NCI-H1417 (cell line): Measurements from ENCODE around the gene PMEL.

Experiments used
- DNase-seq, 3 experiments: peaks; one replicate each; lab custom pipeline; 2025; lab: John Stamatoyannopoulos, UW

Gene PMEL

DNA sequence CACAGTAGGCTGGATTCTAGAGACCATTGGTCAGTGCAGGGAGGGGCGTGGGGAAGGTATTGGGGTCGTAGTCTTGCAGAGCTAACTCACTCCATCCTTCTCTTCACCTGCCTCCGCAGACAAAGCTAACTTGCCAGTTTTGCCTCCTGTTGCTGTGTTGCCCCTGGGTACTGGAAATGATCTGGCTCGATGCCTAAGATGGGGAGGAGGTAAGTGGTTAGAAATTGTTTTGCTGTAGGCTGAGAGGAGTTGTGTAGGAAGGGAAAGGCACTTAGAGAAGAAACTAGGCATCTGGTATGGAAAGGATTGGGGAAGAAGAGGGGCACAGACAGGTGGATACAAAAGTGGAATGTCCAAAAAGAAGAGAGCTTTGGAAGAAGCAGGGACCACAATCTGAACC is 23.8 kb downstream of the PMEL start:
- no peak for DNase-seq

DNA sequence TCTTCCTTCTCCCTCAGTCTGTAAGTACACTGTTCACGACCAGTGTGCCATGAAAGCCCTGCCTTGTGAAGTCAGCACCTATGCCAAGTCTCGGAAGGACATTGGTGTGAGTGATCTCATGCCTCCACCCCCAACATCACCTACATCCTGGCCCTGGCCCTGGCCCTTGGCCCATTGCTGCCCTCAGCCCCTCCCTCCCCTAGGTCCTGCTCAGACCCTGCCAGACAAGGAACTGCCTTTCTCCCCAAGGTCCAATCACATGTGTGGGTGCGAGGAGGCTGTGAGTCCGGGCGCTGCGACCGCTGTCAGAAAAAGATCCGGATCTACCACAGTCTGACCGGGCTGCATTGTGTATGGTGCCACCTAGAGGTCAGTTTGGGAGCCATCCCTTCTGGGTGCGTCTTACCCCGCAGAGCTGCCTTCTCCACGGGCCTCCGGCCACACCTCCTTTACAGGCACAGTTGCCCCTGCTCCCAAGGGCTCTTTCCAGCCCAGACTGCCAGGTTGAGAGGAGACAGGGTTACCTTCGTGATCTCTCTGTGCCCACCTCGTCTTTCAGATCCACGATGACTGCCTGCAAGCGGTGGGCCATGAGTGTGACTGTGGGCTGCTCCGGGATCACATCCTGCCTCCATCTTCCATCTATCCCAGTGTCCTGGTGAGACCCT is 25.6 kb downstream of the PMEL start:
- peak; percentile 82 to 93 (median 84) for DNase-seq

DNA sequence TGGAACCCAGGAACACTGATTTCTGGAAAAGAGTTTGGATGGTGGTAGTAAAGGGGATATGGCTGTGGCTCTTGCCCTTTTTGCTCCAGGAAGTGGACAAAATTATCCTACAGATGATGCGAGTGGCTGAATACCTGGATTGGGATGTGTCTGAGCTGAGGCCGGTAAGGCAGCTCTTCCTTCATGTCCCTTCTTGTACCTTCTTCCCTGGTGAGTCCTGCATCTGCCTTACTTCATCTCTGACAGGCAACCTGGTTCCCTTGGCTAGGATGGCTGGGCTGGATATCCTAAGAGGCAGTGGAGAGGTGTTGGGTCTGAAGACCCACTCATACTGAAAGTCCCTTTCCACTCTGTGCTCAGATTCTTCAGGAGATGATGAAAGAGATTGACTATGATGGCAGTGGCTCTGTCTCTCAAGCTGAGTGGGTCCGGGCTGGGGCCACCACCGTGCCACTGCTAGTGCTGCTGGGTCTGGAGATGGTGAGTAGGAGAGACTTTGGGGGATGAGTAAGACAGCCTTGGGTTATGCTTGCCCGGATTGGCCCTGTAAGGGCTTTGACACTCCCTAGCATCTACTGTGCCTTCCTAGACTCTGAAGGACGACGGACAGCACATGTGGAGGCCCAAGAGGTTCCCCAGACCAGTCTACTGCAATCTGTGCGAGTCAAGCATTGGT is 26.9 kb downstream of the PMEL start:
- DNase-seq, result no peak

DNA sequence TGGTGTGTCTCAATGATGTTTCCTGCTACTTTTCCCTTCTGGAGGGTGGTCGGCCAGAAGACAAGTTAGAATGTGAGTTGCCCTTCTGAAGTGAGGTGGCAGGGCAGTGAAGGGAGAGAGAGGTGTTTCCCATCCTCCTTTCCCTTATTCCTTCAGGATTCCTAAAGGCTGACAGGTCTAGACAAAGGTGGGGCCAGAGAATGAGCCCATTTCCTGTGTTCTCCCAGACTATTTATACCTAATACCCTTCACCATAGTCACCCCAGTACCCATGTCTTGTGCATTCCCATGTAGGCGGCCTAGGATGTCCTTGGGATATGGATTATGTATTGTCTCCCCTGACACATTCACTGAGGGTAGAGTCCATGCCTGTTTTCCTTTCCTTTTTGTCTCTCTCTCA is 27.9 kb downstream of the PMEL start:
- DNase-seq, result no peak

DNA sequence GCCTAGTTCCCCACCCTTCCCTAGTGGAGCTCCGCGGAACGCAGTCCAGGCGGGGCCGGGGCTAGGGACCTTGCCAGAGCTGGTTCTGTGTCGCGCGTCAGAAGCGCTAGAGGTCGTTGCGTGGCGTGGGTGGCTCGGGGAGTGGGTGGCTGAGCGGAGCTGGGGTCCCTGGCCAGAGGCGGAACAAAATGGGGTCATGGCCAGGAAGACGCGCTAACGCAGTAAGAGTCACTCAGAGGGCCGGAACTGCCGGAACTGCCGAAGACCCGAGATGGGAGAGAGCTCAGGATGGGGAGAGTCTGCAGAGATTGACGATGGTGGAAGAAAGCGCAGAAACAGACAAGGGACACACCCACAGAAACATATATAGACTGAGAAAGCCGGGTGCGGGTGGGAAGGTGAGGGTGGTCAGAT is 30.1 kb downstream of the PMEL start:
- DNase-seq, result no peak

DNA sequence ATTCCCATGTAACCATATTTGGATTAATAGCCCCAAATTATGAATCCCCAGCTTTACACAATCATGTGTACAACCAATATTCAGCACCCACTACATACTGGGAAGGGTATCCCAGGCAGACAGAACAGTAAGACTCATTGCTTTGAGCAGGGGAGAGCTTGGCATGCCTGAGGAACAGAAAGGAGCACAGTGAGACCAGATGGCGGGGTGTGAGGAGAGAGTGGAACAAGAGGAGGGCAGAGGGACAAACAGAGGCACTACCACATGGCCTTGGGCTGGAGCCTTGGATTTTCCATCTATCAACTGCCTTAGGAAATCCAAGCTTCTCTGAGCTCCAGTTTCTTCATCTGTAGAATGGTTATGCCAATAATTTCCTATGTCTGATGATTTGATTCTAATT is 31.1 kb downstream of the PMEL start:
- no peak for DNase-seq

DNA sequence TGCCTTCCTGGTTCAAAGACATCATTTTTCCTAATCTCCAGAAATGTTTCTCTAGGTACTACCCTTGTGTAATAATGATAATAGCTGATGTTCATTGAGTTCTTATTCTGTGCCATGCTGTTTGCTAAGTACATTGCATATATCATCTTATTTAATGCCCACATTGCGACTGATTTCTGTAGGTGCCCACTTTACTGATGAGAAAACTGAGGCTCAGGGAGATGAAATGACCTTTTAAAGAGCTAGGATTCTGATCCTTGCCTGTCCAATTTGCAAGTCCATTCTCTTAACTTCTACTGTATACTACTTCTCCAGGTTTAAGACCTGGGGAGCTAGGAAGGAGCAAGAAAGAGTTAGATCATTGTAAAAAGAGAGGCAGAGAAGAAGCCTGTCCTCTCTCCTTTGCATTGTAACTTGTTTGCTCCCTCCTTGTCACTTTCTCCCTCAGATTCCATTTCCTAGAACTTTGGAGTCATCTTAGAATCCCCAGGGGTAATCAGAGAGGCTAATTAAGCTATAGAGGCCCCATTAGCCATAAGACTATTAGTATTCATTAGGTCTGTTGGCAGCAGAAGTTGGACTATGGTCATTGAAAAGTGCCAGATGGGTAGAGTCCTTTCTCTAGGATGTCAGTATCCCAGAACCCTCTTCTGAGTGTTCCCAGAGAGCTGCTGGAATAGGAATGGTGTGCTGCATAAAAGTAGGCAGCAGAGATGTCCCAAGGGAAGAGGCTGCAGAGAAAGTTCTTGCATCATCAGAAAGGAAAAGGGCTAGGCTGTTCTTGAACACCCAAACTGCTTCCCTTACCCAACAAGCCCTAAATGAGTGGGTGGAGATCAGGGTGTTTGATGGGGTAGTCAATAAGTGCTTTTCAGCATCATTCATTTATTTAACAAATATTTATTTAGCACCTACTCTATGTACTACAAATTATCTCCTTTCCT is 31.8 kb downstream of the PMEL start:
- no peak for DNase-seq

DNA sequence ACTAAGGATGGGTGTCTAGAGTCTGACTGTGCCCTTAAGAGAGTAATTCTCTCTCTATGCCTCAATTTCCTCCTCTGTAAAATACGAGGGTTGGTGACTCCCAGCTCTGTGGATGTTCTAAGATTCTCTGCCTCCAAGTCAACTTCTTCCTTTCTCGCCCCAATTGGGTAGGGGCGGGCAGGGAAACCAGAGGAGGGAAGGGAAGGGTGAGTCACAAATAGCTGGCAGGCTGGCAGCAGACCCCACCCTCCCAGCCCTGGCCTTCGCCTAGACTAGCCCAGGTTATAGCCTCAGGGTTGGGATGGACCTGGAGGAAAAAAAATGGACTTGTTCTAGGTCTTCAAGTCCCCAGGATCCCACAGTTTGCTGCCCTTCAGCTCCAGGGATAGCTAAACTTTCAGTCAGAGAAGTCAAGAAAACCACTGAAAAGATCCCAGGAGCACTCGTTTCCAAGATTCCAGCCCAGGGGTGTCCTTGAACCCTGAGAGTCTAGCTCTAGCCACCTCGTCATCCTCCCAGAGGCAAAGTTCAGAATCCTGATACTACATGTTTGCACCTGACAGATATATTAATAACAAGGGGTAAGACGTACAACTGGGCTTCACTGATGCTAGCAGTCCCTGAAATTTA is 32.6 kb downstream of the PMEL start:
- peak in 1 of 3 experiments; percentile 20 for DNase-seq

DNA sequence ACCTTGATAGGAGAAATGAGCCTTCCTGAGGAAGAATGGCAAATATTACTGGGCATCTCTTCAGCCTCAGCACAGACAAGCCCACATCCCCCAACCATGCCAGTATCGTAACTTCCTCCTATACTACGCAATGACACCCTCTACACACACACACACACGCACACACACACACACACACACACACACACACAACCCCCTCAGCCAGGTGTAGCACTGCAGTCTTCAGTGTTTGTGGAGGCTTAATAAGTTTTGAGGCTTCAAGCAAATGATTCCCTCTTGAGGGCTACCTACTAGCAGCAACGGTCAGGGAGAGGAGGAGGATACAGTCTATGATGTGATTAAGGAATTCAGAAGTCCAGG is 33.3 kb downstream of the PMEL start:
- peak in 1 of 3 experiments; percentile 48 for DNase-seq

DNA sequence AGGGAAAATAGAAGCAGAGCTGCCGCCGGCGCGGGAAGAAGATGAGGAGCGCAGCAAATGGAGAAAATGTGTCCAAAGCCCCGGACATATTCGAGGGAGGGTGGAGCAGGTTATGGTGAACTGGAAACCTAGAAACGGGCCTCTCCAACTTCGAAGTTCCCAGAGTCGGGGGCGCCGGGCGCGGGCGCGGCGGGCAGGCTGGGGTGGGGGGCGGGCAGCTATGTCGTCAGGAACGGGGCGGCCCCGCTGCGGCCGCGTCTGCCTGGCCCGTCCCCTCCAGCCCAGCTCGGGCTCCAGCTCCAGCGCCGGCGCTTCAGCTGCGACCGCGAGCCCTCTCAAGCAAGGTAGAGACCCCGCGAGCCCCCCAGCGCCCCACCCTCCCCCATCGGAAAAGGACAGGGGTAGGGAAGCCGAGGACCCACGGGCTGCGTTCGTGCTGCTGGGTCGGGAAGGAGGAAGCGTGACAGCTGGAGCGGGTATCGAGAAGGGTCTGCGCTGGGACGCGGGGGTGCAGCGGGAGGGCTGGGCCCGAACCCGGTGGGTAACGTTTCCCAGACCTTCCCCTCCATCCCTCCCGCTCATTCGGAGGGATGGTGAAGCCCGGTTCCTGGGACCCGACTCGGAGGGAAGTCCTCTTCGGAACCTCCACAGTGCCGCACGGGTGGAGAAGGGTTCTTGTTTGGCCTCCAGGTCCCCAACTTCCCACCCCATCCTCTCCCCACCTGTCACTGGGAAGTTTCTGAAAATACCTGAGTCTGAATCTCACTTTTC is 33.9 kb downstream of the PMEL start:
- peak in 2 of 3 experiments; percentile 41 to 49 for DNase-seq

DNA sequence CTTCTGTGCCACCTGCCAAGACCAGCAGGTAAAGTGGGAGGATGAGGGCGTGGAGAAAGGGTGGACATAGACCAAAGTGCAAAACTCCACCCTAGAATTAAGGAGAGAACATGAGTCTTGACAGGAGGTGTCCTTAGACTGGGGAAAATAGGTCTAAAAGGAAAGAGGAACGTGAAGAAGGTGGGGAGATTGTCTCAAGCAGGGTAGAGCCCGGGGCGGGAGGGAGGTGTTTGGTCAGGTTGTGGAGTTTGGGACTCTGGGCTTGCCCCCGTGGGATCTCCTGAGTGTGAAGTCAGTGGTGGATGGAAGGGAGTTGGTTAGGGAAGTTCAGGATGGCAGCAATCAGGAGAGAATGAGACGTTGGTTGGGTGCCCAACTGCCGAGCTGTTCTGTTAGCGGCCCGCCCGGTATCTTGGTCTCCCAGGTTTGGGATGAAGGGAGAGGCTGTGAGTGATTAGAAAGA is 34.5 kb downstream of the PMEL start:
- peak in 1 of 3 experiments; percentile 41 for DNase-seq

DNA sequence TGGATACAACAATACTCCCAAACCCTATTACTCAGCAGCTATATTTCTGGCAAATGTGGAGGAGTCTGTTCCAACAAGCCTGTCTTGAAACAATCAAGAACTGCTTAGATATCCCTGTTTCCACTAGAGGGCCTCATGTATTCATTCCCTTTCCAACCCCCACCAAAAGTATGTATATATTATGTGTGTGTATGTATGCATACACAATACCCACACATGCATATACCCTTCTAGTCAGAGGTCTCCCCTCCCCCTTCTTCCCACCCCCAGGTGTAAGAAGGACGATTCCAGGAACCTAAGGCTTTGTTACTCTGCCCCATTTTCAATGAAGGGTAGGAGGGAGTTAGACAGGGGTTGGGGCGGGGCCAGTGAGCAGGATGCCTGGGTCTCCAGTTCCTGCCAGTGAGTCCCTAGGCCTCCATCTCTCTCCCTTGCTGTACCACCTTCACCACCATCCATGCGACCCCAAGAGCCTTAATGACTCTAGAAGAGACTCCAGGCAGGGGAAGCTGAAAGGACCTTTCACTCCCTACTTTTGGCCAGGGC is 35.0 kb downstream of the PMEL start, which contains the start of gene DGKA:
TSS of gene DGKA (plus strand) at position 392 of the 546 bp plus-strand sequence. CDS start 5,342 bp downstream, outside the sequence.
- peak; percentile 38 to 74 (median 41) for DNase-seq

DNA sequence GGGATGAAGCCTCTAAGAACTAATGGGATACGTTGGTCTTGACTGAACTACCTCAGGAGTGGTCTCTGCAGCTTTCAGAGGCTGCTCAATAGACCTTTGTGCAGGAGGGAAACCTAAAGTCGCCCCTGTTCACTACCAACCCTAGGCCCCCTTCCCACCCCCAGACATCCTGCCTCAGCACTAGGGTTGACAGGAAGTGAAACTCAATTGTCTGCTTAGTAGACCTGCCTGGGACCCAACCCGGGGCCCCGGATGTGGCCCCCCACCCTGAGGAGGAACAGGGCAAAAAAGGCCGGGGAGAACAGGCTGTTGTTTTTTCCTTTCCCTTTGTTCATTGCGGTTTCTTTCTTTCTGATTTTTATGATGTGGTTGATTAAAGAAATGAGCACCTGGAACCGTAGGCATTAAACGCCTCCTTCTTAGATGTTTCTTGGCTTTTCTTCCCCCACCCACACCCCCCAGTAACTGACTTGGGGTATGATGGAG is 36.5 kb downstream of the PMEL start:
- no peak for DNase-seq

DNA sequence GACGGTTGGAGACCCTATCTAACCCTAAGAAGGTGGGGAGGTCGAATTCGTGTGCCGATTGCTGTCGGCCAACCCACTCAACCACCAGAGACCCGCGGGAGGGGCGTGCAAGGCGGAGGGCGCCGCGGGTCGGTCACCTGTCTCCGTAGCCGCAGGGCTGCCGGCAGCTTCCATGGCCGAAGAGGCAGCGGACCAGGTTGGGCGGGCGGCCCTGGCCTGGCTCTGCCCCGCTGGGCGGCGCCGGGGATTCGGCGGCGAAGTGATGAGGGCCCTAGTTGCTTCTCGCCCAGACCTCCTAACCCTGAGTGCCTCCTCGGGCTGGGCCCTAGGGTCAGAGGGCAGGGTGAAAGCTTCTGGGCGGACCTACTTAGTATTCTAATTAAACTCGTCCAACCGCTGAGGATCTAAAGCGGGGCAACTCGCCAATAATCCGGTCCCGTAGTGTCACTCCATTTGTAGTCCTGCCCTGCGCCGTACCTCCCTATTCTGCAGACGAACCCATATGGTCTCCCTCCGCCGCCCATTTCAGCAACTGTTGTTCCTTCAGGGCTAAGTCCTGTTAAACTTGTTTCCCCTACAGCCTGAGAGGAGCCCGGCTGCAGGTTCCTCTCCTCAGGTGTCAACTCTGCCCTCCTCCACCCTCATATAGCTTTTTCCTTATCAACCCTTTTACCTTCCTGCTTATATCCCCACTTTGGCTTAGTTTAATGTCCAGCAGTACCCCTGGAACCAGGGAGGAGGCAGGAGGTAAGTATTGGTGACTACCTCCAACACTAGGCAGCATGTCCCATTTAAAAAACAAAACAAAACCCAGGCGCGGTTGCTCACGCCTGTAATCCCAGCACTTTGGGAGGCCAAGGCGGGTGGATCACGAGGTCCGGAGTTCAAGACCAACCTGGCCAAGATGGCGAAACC is 38.0 kb downstream of the PMEL start, which contains the start of gene PYM1:
TSS of gene PYM1 (minus strand) at position 307 of the 915 bp plus-strand sequence. CDS start at position 174, 133 bp downstream.
- DNase-seq, result peak; percentile 51 to 87 (median 87)

DNA sequence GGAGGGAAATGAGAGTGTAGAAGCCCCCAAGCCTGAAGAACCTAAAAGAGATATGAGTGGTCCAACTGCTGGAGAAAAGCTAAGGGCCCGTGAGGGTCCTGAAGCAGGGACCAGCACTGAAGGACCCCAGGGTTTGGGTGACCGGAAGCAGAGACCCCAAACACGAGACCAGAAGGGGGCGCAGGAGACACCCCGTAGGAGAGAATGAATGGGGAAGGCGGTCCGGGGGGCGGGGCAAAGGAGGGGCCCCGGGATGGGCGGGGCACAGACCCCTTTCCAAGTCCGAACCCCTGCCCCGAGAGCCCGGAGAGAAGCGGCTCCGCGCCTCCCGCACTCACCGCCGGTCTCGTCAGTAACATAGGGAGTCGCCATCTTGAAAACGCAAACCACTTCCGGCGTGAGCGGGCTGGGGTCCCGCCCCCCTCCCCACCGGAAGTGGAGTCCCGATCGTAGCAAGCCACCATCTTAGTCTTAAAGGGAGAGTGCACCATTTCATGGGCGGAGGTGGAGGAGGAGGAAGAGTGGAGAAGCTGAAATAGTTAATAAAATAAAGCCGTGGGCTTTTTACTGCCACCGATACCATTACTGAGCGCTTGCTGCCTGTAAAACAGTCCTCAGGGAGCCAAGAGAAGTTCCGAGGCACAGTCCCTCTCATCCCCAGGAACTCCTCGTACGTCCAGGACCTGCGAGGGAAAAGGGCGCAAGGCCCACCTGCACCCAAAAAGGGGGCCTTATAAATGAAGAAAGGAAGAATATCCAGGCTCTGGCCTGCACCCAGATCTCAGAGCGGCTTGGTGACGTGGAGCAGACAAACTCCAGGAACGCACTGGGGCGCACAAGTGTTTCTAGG is 38.9 kb downstream of the PMEL start:
- peak; percentile 92 to 96 (median 95) for DNase-seq

DNA sequence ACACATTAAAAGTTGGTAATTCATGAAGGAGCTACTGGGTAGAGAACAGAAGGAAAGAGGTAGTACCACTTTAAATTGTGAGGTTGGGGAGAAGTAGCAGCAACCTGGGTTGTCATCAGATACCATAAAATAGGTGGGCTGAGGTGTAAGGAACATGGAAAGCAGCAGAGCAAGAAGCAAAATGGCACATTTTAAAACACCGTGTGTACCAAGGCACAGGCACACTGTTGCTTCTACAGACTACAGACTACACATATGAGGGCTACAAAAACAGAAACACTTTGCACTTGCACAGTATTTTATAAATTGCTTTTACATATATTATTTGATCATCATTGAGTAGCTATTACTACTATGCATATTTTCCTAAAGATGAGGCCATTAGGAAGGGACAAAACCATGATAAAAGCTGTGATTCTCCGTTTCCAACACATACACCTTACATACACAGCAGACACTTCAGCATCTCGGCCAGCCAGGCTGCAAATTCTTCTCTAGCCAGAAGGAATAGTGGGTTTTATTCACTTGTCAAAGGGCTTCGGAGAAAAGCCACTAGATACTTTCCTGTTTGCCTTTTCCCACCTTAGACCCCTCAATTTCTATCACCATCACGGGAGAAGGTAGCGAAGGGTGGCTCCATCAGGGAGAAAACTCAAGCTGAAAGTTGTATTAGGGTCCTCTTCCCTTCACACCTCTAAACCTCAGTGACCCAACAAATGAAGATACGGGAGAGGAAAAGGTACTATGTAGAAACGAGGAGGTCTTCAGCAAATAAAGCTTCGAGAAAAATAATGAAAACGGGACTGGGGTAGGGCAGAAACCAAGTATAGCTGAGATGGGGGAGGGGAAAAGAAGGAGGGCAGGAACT is 39.7 kb downstream of the PMEL start:
- DNase-seq, result no peak

DNA sequence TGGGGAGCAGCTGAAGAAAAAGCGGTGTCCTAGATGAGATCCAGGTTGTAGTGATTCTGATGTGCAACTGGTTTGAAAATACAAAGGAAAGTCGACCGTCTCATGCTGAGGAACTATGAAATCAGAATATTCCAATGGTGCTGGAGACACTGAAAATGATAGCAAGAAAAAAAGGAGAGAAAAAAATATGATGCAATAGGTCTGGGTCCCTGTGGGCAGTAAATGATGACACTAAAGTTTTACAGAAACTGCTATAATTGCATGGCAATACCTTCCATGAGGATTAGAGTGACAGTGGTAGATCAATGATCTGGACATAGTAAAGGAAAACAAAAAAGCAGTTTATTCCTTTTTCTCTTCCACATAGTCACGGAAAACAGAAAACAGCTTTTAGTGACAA is 40.5 kb downstream of the PMEL start:
- DNase-seq, result no peak
